Mesendoderm (in vitro differentiated cells): Measurements from ENCODE around the gene HYLS1. TPM values are rescaled to one million over a fixed set of nuclear protein-coding genes. Genes with fewer than 3 reads are reported as not detected.
"Not testable (repeated sequence)": the region's sequence is repeated elsewhere in the genome, so short reads cannot be mapped to it uniquely, and the experiment has no call there.

Source experiments
- DNase-seq: peaks from one replicate; pipeline ENCODE4 v3.0.0; 2013
- H2AK5ac ChIP-seq: 2 replicates; pipeline ENCODE4 v1.6.1; 2013; ENCODE audit warnings: low read length, inconsistent platforms
- H2BK120ac ChIP-seq: 2 replicates; pipeline ENCODE4 v1.6.1; 2013; ENCODE audit warnings: low read depth, mild to moderate bottlenecking, low read length, moderate library complexity, mixed read lengths
- H2BK15ac ChIP-seq: replicated peaks from 2 replicates; pipeline ENCODE4 v1.6.1; 2013; ENCODE audit warnings: low read depth, mild to moderate bottlenecking, moderate library complexity
- H2BK5ac ChIP-seq: 2 replicates; pipeline ENCODE4 v1.6.1; 2013; ENCODE audit warnings: low read length, inconsistent platforms
- H3K18ac ChIP-seq: 2 replicates; pipeline ENCODE4 v1.6.1; 2013; ENCODE audit warnings: mild to moderate bottlenecking, low read length, mixed read lengths
- H3K23ac ChIP-seq: one replicate; pipeline ENCODE4 v1.6.1; 2013; ENCODE audit warnings: low read length
- H3K27ac ChIP-seq: 2 replicates; pipeline ENCODE4 v1.5.1; 2013; ENCODE audit warnings: low read depth, mild to moderate bottlenecking, inconsistent platforms, low read length, moderate library complexity
- H3K27me3 ChIP-seq: 2 replicates; pipeline ENCODE4 v1.6.1; 2013; ENCODE audit warnings: low read length, control low read depth, mild to moderate bottlenecking, inconsistent platforms; ENCODE audit not compliant: insufficient read depth, poor library complexity
- H3K36me3 ChIP-seq: 2 replicates; pipeline ENCODE4 v1.6.1; 2013; ENCODE audit warnings: low read length, inconsistent platforms; ENCODE audit not compliant: control insufficient read depth, insufficient read depth
- H3K4ac ChIP-seq: one replicate; pipeline ENCODE4 v1.6.1; 2013; ENCODE audit warnings: low read depth, mild to moderate bottlenecking, low read length, moderate library complexity
- H3K4me1 ChIP-seq: 2 replicates; pipeline ENCODE4 v1.6.1; 2013; ENCODE audit warnings: low read depth, low read length, inconsistent platforms; ENCODE audit not compliant: control insufficient read depth
- H3K4me2 ChIP-seq: 2 replicates; pipeline ENCODE4 v1.6.1; 2013; ENCODE audit warnings: low read length
- H3K4me3 ChIP-seq: 2 replicates; pipeline ENCODE4 v1.5.1; 2013; ENCODE audit warnings: mild to moderate bottlenecking, low read length
- H3K56ac ChIP-seq: one replicate; pipeline ENCODE4 v1.6.1; 2013; ENCODE audit warnings: low read length
- H3K79me1 ChIP-seq: 2 replicates; pipeline ENCODE4 v1.6.1; 2013; ENCODE audit warnings: low read length, inconsistent platforms
- H3K79me2 ChIP-seq: 2 replicates; pipeline ENCODE4 v1.6.1; 2013; ENCODE audit warnings: mild to moderate bottlenecking, low read length; ENCODE audit not compliant: control insufficient read depth, insufficient read depth
- H3K9ac ChIP-seq: 2 replicates; pipeline ENCODE4 v1.6.1; 2013; ENCODE audit warnings: low read length, inconsistent platforms
- H4K5ac ChIP-seq: one replicate; pipeline ENCODE4 v1.6.1; 2013; ENCODE audit warnings: low read length
- H4K8ac ChIP-seq: one replicate; pipeline ENCODE4 v1.6.1; 2013; ENCODE audit warnings: low read depth, mild to moderate bottlenecking, control low read depth, low read length, moderate library complexity
- WGBS: extraction: QIAGEN DNeasy Blood & Tissue Kit; methylation state at CpG from one replicate; pipeline ENCODE4 v1.1.7; 2013; ENCODE audit warnings: low lambda C conversion rate, missing lambda C conversion rate; ENCODE audit not compliant: insufficient coverage; ENCODE audit errors: extremely low coverage; 5-methylcytosine and 5-hydroxymethylcytosine counted together
- polyA plus RNA-seq, 2 experiments: library from polyadenylated mRNA; stranded (reverse); fragments of 200-250 nt; gene quantifications; one replicate each; pipeline ENCODE4 v1.2.3, GENCODE V29; 2013

The HYLS1 gene
- polyA plus RNA-seq (2013, experiment 1 of 2) = 10.4 TPM
- polyA plus RNA-seq (2013, experiment 2 of 2) = 10.0 TPM

GRCh38 chr11:125887373-125888324 lies at the start of gene HYLS1:
TSS of gene HYLS1 (plus strand) at chr11:125887668. CDS start at chr11:125899369, 11,701 bp downstream.
- peak; percentile 98 for DNase-seq
- no peak within 1 kb of the TSS for H2BK15ac ChIP-seq
- peak within 1 kb of the TSS; percentile 57 for H4K8ac ChIP-seq
- peak within 1 kb of the TSS; percentile 14 for H2BK5ac ChIP-seq
- H3K23ac ChIP-seq = no peak within 1 kb of the TSS
- no CpG with 5 or more reads among the region's 91 CpGs for WGBS
- H3K4me3 ChIP-seq = peak within 1 kb of the TSS; percentile 39
- H3K4ac ChIP-seq = peak within 1 kb of the TSS; percentile 17
- no peaks in the 10 kb centered on the region for H3K4me1 ChIP-seq
- H2AK5ac ChIP-seq = no peak within 1 kb of the TSS
- peak within 1 kb of the TSS; percentile 90 for H3K56ac ChIP-seq
- H3K27me3 ChIP-seq = no peaks in the 10 kb centered on the region
- no peak within 1 kb of the TSS for H2BK120ac ChIP-seq
- no peak within 1 kb of the TSS for H4K5ac ChIP-seq
- peak within 1 kb of the TSS; percentile 35 for H3K4me2 ChIP-seq
- peak within 1 kb of the TSS; percentile 65 for H3K27ac ChIP-seq
- peak within 1 kb of the TSS; percentile 79 for H3K9ac ChIP-seq
- no peaks in the 10 kb centered on the region for H3K36me3 ChIP-seq
- H3K18ac ChIP-seq = peak within 1 kb of the TSS; percentile 23
- H3K79me2 ChIP-seq = peaks cover 2% of the 10 kb centered on the region
- no peaks in the 10 kb centered on the region for H3K79me1 ChIP-seq

GRCh38 chr11:125842321-125842948 lies 45.0 kb upstream of the HYLS1 start:
- no peak overlapping the region for H3K18ac ChIP-seq
- no peak overlapping the region for H3K4ac ChIP-seq
- H3K9ac ChIP-seq = no peak overlapping the region
- H3K27me3 ChIP-seq = no peaks in the 10 kb centered on the region
- DNase-seq = peak; percentile 24
- H3K4me1 ChIP-seq = no peaks in the 10 kb centered on the region
- H2AK5ac ChIP-seq = no peak overlapping the region
- no peak overlapping the region for H3K4me3 ChIP-seq
- H3K4me2 ChIP-seq = no peak overlapping the region
- H3K79me2 ChIP-seq = no peaks in the 10 kb centered on the region
- H3K36me3 ChIP-seq = no peaks in the 10 kb centered on the region
- H2BK5ac ChIP-seq = no peak overlapping the region
- no peak overlapping the region for H3K23ac ChIP-seq
- H2BK120ac ChIP-seq = no peak overlapping the region
- H4K5ac ChIP-seq = no peak overlapping the region
- no peak overlapping the region for H2BK15ac ChIP-seq
- no peak overlapping the region for H3K56ac ChIP-seq
- no peak overlapping the region for H3K27ac ChIP-seq
- no peak overlapping the region for H4K8ac ChIP-seq
- WGBS = no CpG with 5 or more reads among the region's 3 CpGs
- no peaks in the 10 kb centered on the region for H3K79me1 ChIP-seq

- Histone ChIP-seq H2BK15ac (no peak overlapping the region), H3K4me3 (no peak overlapping the region), H4K8ac (no peak overlapping the region), H3K18ac (no peak overlapping the region), H3K9ac (no peak overlapping the region), H2BK5ac (no peak overlapping the region), H3K27me3 (no peaks in the 10 kb centered on the region), H3K36me3 (no peaks in the 10 kb centered on the region), H3K56ac (no peak overlapping the region), H3K4ac (no peak overlapping the region), H3K79me2 (no peaks in the 10 kb centered on the region), H3K4me1 (no peaks in the 10 kb centered on the region), H3K79me1 (no peaks in the 10 kb centered on the region), H3K27ac (no peak overlapping the region), H3K4me2 (no peak overlapping the region), H4K5ac (no peak overlapping the region), H2BK120ac (no peak overlapping the region), H3K23ac (no peak overlapping the region), H2AK5ac (no peak overlapping the region)
- DNase-seq = no peak
Observed at GRCh38 chr11:125846188-125846587, 41.3 kb upstream of the HYLS1 start.

GRCh38 chr11:125857670-125858069 lies 29.8 kb upstream of the HYLS1 start:
- DNase-seq, H3K56ac ChIP-seq, H3K4me1 ChIP-seq, H3K18ac ChIP-seq, H3K27ac ChIP-seq, H3K9ac ChIP-seq, H2BK15ac ChIP-seq, H3K36me3 ChIP-seq, H3K4me3 ChIP-seq, H3K4me2 ChIP-seq, H2BK120ac ChIP-seq, H3K23ac ChIP-seq, H2BK5ac ChIP-seq, H3K4ac ChIP-seq, H3K79me2 ChIP-seq, H4K8ac ChIP-seq, H3K27me3 ChIP-seq, H2AK5ac ChIP-seq, H4K5ac ChIP-seq, H3K79me1 ChIP-seq: not testable (repeated sequence)
- no CpG with 5 or more reads among the region's 9 CpGs for WGBS

GRCh38 chr11:125862786-125863185 lies 24.7 kb upstream of the HYLS1 start:
- not testable (repeated sequence) for DNase-seq, H3K27me3 ChIP-seq, H3K4me1 ChIP-seq, H3K79me1 ChIP-seq, H3K4me3 ChIP-seq, H4K5ac ChIP-seq, H3K23ac ChIP-seq, H2BK120ac ChIP-seq, H2BK5ac ChIP-seq, H3K56ac ChIP-seq, H3K4ac ChIP-seq, H3K36me3 ChIP-seq, H2BK15ac ChIP-seq, H4K8ac ChIP-seq, H3K18ac ChIP-seq, H3K4me2 ChIP-seq, H3K27ac ChIP-seq, H2AK5ac ChIP-seq, H3K9ac ChIP-seq, H3K79me2 ChIP-seq
- WGBS = no CpG with 5 or more reads among the region's 33 CpGs
